ENCODE measurements around the gene MAP3K9. TPM values are rescaled to one million over a fixed set of nuclear protein-coding genes. Genes with fewer than 3 reads are reported as not detected.

Gene MAP3K9
- total and polyA plus RNA-seq, 2 of the 8 experiments (the other 6 are each of a cell fraction or from before 2014, with no cell fraction given): 9.8 to 24.7 TPM

GRCh38 chr14:70789361-70789760 lies 20.0 kb downstream of the MAP3K9 start:
- WGBS, 2 experiments (ENCODE audit: extremely low coverage in 1 of 2, insufficient coverage in 1 of 2, insufficient read length in 1 of 2, insufficient replicate concordance in 2 of 2, low coverage in 1 of 2, low lambda C conversion rate in 2 of 2, missing lambda C conversion rate in 1 of 2): 87% methylated on average over 4 of the region's 4 CpGs; no CpG with 5 or more reads in 1 of the 2 experiments
- Histone ChIP-seq H3K23me2 (ENCODE audit: low read depth, low read length) (no peaks in the 10 kb centered on the region), H3K4ac (replicated peaks; ENCODE audit: insufficient read length, low read depth, low read length) (no peak overlapping the region), H3K9me3 (ENCODE audit: insufficient read depth in 2 of 2, low read depth in 1 of 2, low read length in 1 of 2) (no peaks in the 10 kb centered on the region), H3K18ac (ENCODE audit: extremely low read depth, low read length) (no peak overlapping the region), H3K9ac (replicated peaks in 1 of 4; ENCODE audit: extremely low read depth in 1 of 4, low read depth in 3 of 4, low read length in 3 of 4) (no peak overlapping the region), H2BK120ac (replicated peaks; ENCODE audit: low read depth, low read length) (no peak overlapping the region), H2AK5ac (ENCODE audit: low read depth, low read length) (no peak overlapping the region), H3K14ac (ENCODE audit: insufficient read length) (no peak overlapping the region), H3K27me3 (replicated peaks in 1 of 4; ENCODE audit: control insufficient read depth in 3 of 4, extremely low read depth in 1 of 4, insufficient read depth in 3 of 4, low read length in 3 of 4) (no peaks in the 10 kb centered on the region), H3K27ac (ENCODE audit: low read depth, low read length) (no peak overlapping the region), H3K23ac (ENCODE audit: insufficient read length) (no peak overlapping the region), H2AFZ (ENCODE audit: low read length) (no peak overlapping the region), H3K4me1 (replicated peaks in 1 of 4; ENCODE audit: control insufficient read depth in 3 of 4, insufficient read depth in 4 of 4, low read length in 3 of 4) (no peaks in the 10 kb centered on the region), H3K36me3 (ENCODE audit: control insufficient read depth in 2 of 4, insufficient read depth in 4 of 4, low read length in 3 of 4) (peaks cover 0 to 6% (median 1%) of the 10 kb centered on the region in 4 experiments; a peak in 4 of 8 replicates), H4K91ac (replicated peaks; ENCODE audit: insufficient read length, low read length) (no peak overlapping the region), H4K8ac (ENCODE audit: extremely low read depth, insufficient read depth, low read length) (no peak overlapping the region), H3K79me2 (ENCODE audit: control insufficient read depth in 1 of 2, insufficient read depth in 2 of 2, low read length in 2 of 2) (peaks cover 6 to 40% of the 10 kb centered on the region in 2 experiments; a peak in 2 of 4 replicates), H3K4me2 (ENCODE audit: insufficient read depth in 1 of 2, low read depth in 2 of 2, low read length in 2 of 2) (no peak overlapping the region), H3K56ac (replicated peaks; ENCODE audit: insufficient read length, low read depth, low read length) (no peak overlapping the region), H3K4me3 (ENCODE audit: extremely low read depth in 1 of 4, insufficient read depth in 2 of 4, low read depth in 3 of 4, low read length in 4 of 4) (no peak overlapping the region), H2BK15ac (ENCODE audit: low read length) (no peak overlapping the region), H2BK20ac (ENCODE audit: low read length) (no peak overlapping the region), H2BK5ac (ENCODE audit: low read depth, low read length) (no peak overlapping the region), H4K20me1 (replicated peaks in 1 of 2; ENCODE audit: control insufficient read depth in 1 of 2, insufficient read depth in 2 of 2, low read length in 2 of 2) (peaks cover 4 to 19% of the 10 kb centered on the region in 2 experiments), H4K5ac (ENCODE audit: insufficient read length, low read depth, low read length) (no peak overlapping the region), H2BK12ac (ENCODE audit: low read depth, low read length) (no peak overlapping the region), H3K79me1 (ENCODE audit: low read depth, low read length) (peaks cover 16% of the 10 kb centered on the region)
- POLR2A ChIA-PET (ENCODE audit: partially characterized antibody): no interaction called here
- FAIRE-seq (no peak), DNase-seq (ENCODE audit: low read depth in 1 of 2, low spot score in 2 of 2) (no peak)
- no peak for TF ChIP-seq CHD1 (IDR thresholded peaks at IDR 0.05; ENCODE audit: low read depth, low read length)
- CTCF ChIA-PET (ENCODE audit: partially characterized antibody): interaction anchor here (0.5 to 2.9 kb wide), 4 partner anchors 10 to 386 kb away, joined by 3 to 15 read pairs (median 4); no protein-coding TSS in a partner anchor

Measured in H1 (cell line).